Esophagus squamous epithelium (tissue), 5 donors: ENCODE data around the gene TRPC4. TPM values are rescaled to one million over a fixed set of nuclear protein-coding genes. Genes with fewer than 3 reads are reported as not detected.

Source experiments
- DNase-seq: peaks from one replicate; lab custom pipeline; 2025; lab: John Stamatoyannopoulos, UW
- H3K27ac ChIP-seq, 4 donors: fragments of 200-600 bp; sonication (generic); one replicate each; pipeline ENCODE4 v1.5.1; 2016 to 2019; ENCODE audit warnings: mild to moderate bottlenecking in 1 of 4
- H3K27me3 ChIP-seq, 4 donors: fragments of 200-600 bp; sonication (generic); 1 replicate in 3 of 4; 2 replicates in 1 of 4; pipeline versions ENCODE4 v1.5.1 to v1.6.0; 2017 to 2021; ENCODE audit warnings: antibody characterized with exemption in 1 of 4
- H3K36me3 ChIP-seq, 3 donors: fragments of 200-600 bp; sonication (generic); one replicate each; pipeline ENCODE4 v1.5.1; 2016 to 2019
- H3K4me1 ChIP-seq, 3 donors: fragments of 200-600 bp; sonication (generic); one replicate each; pipeline ENCODE4 v1.5.1; 2017 to 2019
- H3K4me3 ChIP-seq, 4 donors: fragments of 200-600 bp; sonication (generic); 1 replicate in 3 of 4; 2 replicates in 1 of 4; pipeline ENCODE4 v1.5.1; 2016 to 2019; ENCODE audit warnings: mild to moderate bottlenecking in 2 of 4, moderate library complexity in 1 of 4
- H3K9me3 ChIP-seq, 3 donors: fragments of 200-600 bp; sonication (generic); one replicate each; pipeline ENCODE4 v1.5.1; 2016 to 2019
- POLR2A ChIP-seq, 4 donors: fragments of 450-650 bp; IDR thresholded peaks; one replicate each; pipeline ENCODE4 v1.6.1; 2017; ENCODE audit warnings: antibody characterized with exemption in 4 of 4, mild to moderate bottlenecking in 4 of 4, moderate library complexity in 3 of 4
- WGBS, 2 donors: methylation state at CpG; one replicate each; pipeline ENCODE4 v1.1.5; 2018; 5-methylcytosine and 5-hydroxymethylcytosine counted together
- intact Hi-C: fragments of 100-400 bp; cut with DNase I; formaldehyde crosslinking; loops from one replicate; pipeline ENCODE4 v1.15.0; 2022
- total RNA-seq, 4 donors: library from RNA; depleted of rRNA; stranded (reverse); fragments of >200 nt; gene quantifications; one replicate each; pipeline ENCODE4 v1.1.0, GENCODE V29; 2016
- TF ChIP-seq, protein P1 (sequence below), 6 experiments: fragments of 450-650 bp in 4 of 6; fragments of 200-600 bp in 2 of 6; sonication (generic) in 2 of 6; IDR thresholded peaks; one replicate each; pipeline ENCODE4 v1.5.1; 2016 to 2019; ENCODE audit warnings: antibody characterized with exemption in 6 of 6, mild to moderate bottlenecking in 4 of 6, moderate library complexity in 4 of 6
- donor health status: DM: yes; HTN: yes; CAD: no.

Gene TRPC4
- total RNA-seq, 4 donors from 2014 or later = 0.09 to 0.19 (median 0.13) TPM; not detected in 1

DNA sequence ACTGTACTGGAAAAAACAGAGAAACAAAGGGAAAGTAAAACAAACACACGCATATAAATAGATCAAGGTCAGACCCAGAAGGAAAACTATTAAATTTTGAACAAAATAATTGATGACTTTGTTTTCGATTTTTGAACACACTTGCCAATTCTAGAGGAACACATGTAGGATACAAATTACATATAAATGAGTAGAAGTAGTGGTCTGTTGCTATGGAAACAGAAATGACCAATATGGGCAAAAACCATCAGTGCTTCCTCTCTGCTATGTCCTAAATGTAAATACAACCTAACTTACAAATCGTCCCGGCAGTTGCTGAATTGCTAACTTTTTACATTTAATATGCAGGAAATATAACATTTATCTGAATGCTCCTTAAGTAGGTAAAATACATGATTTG lies 205.8 kb downstream of the TRPC4 start:
- no peaks in the 10 kb centered on the region for H3K27me3 ChIP-seq
- intact Hi-C loops = no loop called here
- no peak overlapping the region for H3K27ac ChIP-seq
- 71 to 80% methylated on average over 4 of the region's 4 CpGs for WGBS, 2 donors
- H3K4me1 ChIP-seq = no peaks in the 10 kb centered on the region
- TF ChIP-seq, protein P1, sequence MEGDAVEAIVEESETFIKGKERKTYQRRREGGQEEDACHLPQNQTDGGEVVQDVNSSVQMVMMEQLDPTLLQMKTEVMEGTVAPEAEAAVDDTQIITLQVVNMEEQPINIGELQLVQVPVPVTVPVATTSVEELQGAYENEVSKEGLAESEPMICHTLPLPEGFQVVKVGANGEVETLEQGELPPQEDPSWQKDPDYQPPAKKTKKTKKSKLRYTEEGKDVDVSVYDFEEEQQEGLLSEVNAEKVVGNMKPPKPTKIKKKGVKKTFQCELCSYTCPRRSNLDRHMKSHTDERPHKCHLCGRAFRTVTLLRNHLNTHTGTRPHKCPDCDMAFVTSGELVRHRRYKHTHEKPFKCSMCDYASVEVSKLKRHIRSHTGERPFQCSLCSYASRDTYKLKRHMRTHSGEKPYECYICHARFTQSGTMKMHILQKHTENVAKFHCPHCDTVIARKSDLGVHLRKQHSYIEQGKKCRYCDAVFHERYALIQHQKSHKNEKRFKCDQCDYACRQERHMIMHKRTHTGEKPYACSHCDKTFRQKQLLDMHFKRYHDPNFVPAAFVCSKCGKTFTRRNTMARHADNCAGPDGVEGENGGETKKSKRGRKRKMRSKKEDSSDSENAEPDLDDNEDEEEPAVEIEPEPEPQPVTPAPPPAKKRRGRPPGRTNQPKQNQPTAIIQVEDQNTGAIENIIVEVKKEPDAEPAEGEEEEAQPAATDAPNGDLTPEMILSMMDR (IDR thresholded peaks at IDR 0.05) = no peak
- TF ChIP-seq POLR2A (IDR thresholded peaks at IDR 0.05) = no peak
- H3K9me3 ChIP-seq = no peaks in the 10 kb centered on the region
- H3K4me3 ChIP-seq = no peak overlapping the region
- H3K36me3 ChIP-seq = no peaks in the 10 kb centered on the region
- no peak for DNase-seq

GRCh38 chr13:37662624-37663023 lies 206.9 kb downstream of the TRPC4 start:
- intact Hi-C loops = no loop called here
- WGBS, 2 donors = 41 to 47% methylated on average over 3 of the region's 3 CpGs
- Histone ChIP-seq H3K4me1 (no peaks in the 10 kb centered on the region), H3K27ac (no peak overlapping the region), H3K4me3 (no peak overlapping the region), H3K36me3 (no peaks in the 10 kb centered on the region), H3K27me3 (no peaks in the 10 kb centered on the region), H3K9me3 (no peaks in the 10 kb centered on the region)
- DNase-seq = no peak
- no peak for TF ChIP-seq POLR2A (IDR thresholded peaks at IDR 0.05)
- TF ChIP-seq, protein P1 (IDR thresholded peaks at IDR 0.05) = no peak

- no peak for DNase-seq
- Histone ChIP-seq H3K36me3 (no peaks in the 10 kb centered on the region), H3K4me3 (no peak overlapping the region), H3K27me3 (no peaks in the 10 kb centered on the region), H3K4me1 (no peaks in the 10 kb centered on the region), H3K9me3 (no peaks in the 10 kb centered on the region), H3K27ac (no peak overlapping the region)
- 89 to 97% methylated on average over 1 of the region's 1 CpG for WGBS, 2 donors
- TF ChIP-seq, protein P1 (IDR thresholded peaks at IDR 0.05) = no peak
- intact Hi-C loops = no loop called here
Measured at GRCh38 chr13:37657956-37658355, 211.6 kb downstream of the TRPC4 start.

DNA sequence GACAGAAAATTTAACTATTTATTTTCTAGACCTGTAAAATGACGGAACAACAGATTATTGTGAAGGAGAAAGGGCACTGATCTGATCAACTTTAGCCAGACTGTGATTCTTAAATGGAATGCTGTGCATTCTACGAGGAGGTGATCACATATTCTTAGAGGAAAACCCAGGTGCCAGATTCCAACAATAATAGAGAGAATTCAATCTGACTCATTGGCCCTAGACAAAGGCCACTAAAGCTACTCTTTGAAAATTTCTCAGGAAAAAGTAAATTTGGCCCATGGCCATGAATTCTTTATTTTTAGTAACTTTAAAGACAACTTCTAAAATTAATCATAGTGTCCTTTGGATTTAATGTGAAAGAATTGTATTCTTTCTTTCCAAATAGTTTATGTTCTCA lies 212.4 kb downstream of the TRPC4 start:
- Histone ChIP-seq H3K36me3 (no peaks in the 10 kb centered on the region), H3K27ac (no peak overlapping the region), H3K4me1 (no peaks in the 10 kb centered on the region), H3K27me3 (no peaks in the 10 kb centered on the region), H3K9me3 (no peaks in the 10 kb centered on the region), H3K4me3 (no peak overlapping the region)
- intact Hi-C loops = no loop called here
- no peak for TF ChIP-seq POLR2A (IDR thresholded peaks at IDR 0.05)
- TF ChIP-seq, protein P1 (IDR thresholded peaks at IDR 0.05) = no peak
- DNase-seq = no peak
- WGBS, 2 donors = 34 to 35% methylated on average over 2 of the region's 2 CpGs

DNA sequence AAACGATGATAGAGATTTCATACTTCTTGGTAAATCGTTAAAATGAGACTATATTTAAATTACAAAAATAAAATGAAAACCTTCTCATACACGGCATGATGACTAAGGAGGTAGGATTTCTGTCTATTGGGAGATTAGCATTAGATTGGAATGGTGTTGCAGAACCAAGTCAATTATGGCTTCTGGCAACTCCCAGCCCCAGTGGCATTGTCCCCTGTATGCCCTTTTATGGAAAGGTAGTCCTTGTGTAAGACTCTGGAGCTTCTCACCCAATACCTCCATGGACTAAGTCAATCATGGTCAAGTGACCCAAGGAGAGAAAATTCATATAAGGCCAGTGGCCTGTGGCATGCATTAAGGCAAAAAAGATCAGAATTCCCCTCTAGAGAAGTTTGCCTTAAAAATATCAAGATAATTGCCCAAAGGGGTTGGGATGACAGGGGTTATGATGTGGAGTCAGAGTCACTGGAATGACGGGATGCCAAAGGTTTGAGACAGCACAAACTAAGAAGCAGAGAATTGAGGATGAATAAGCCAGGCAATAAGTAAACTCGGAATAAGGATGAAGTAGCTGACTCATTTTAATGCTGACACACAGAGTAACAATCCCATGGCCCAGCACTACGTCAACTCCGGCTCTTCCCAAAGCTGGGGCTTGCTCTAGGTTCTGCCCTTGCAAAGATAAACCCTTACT lies 213.2 kb downstream of the TRPC4 start:
- intact Hi-C loops = no loop called here
- H3K4me1 ChIP-seq = no peaks in the 10 kb centered on the region
- no peak for TF ChIP-seq POLR2A (IDR thresholded peaks at IDR 0.05)
- TF ChIP-seq, protein P1 (IDR thresholded peaks at IDR 0.05) = no peak
- no peaks in the 10 kb centered on the region for H3K27me3 ChIP-seq
- H3K9me3 ChIP-seq = no peaks in the 10 kb centered on the region
- H3K36me3 ChIP-seq = no peaks in the 10 kb centered on the region
- DNase-seq = no peak
- 40 to 54% methylated on average over 7 of the region's 7 CpGs for WGBS, 2 donors
- H3K4me3 ChIP-seq = no peak overlapping the region
- no peak overlapping the region for H3K27ac ChIP-seq
